ENCODE measurements around the gene BTBD1. TPM values are rescaled to one million over a fixed set of nuclear protein-coding genes. Genes with fewer than 3 reads are reported as not detected.
"Not testable (repeated sequence)": the region's sequence is repeated elsewhere in the genome, so short reads cannot be mapped to it uniquely, and the experiment has no call there.

Gene BTBD1
- total and polyA plus RNA-seq, 7 donors, result 32.1 to 82.4 (median 64.2) TPM

DNA sequence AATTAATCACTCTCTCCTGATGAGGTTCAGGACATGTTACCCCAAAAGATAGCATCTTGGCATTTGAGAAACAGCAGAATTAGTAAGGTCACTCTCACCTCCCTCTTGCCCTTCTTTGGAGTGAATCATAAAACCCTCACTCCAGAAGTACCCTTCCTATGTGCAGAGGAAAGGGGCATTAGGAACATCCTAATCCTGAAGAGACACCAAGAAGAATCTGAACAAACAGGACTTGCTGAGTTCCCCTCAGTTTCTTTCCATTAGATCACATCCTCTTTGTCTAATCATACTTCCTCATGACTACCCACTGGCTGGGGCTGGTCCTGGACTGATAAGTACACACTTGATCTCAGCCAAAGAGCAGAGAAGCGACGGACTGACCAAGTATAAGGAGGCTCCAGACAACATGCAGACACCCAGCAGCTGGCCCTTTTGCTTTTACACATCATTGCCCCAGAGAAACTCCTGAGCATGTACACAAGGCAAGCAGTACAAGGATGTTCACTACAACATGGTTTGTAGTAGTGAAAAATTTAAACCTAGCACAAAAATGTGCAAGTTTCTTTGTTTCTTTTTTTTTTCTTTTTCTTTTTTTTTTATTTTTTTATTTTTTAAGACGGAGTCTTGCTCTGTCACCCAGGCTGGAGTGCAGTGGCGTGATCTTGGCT, 25.4 kb upstream of the BTBD1 start:
- peaks cover 0 to 3% (median 0%) of the 10 kb centered on the region in 4 donors for H3K9me3 ChIP-seq
- peak; percentile 73 for DNase-seq
- 57 to 72% methylated on average over 4 of the region's 4 CpGs for WGBS, 2 donors
- no peaks in the 10 kb centered on the region for H3K27me3 ChIP-seq
- no peak overlapping the region for H3K4me3 ChIP-seq
- TF ChIP-seq POLR2AphosphoS5 (IDR thresholded peaks at IDR 0.05) (peak in 2 of 4 donors; percentile 29 to 69), POLR2A (IDR thresholded peaks at IDR 0.05) (no peak)
- intact Hi-C loops (cut with DNase I), result no loop called here
- H3K4me1 ChIP-seq, result no peaks in the 10 kb centered on the region
- peak overlapping the region in 1 of 4 donors; percentile 34 for H3K27ac ChIP-seq
- no peaks in the 10 kb centered on the region for H3K36me3 ChIP-seq

DNA sequence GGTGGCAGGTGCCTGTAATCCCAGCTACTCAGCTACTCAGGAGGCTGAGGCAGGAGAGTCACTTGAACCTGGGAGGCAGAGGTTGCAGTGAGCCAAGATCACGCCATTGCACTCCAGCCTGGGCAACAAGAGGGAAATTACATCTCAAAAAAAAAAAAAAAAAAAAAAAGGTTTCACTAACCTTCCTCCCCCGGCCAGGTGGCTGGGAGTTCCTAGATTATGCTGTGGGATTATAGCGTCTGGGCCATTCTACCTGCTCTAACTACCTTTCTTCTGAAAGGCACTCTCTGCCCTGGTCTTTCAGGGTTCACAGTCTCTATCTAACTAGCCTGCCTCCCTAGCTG, 24.9 kb upstream of the BTBD1 start:
- intact Hi-C loops (cut with DNase I); H3K4me3 ChIP-seq: not testable (repeated sequence)
- peak overlapping the region in 1 of 4 donors; percentile 34 for H3K27ac ChIP-seq

DNA sequence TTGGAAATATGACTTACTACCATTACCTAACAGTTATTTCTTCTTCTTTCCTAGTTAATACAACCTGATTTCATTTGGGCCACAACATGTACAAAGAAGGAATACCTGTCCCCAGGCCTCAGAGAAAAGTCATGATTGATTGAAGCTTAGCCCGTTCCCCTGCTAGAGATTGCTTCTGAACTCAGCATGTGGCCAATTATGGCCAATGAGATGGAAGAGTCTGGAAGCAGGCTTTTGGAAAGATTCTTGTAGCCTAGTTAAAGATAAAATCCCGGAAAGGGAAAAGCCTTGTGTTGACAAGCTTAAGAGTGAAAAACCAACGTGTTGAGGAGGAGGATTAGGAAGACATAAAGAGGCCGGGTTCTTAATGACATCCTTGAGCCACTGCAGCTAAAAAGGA, 23.4 kb upstream of the BTBD1 start:
- 61 to 69% methylated on average over 4 of the region's 4 CpGs for whole genome bisulfite sequencing, 2 donors
- intact Hi-C loops (cut with DNase I), result no loop called here
- Histone ChIP-seq H3K36me3 (no peaks in the 10 kb centered on the region), H3K4me3 (no peak overlapping the region), H3K27me3 (no peaks in the 10 kb centered on the region), H3K27ac (no peak overlapping the region), H3K4me1 (no peaks in the 10 kb centered on the region), H3K9me3 (no peaks in the 10 kb centered on the region)
- DNase-seq, result no peak
- TF ChIP-seq, protein P1, sequence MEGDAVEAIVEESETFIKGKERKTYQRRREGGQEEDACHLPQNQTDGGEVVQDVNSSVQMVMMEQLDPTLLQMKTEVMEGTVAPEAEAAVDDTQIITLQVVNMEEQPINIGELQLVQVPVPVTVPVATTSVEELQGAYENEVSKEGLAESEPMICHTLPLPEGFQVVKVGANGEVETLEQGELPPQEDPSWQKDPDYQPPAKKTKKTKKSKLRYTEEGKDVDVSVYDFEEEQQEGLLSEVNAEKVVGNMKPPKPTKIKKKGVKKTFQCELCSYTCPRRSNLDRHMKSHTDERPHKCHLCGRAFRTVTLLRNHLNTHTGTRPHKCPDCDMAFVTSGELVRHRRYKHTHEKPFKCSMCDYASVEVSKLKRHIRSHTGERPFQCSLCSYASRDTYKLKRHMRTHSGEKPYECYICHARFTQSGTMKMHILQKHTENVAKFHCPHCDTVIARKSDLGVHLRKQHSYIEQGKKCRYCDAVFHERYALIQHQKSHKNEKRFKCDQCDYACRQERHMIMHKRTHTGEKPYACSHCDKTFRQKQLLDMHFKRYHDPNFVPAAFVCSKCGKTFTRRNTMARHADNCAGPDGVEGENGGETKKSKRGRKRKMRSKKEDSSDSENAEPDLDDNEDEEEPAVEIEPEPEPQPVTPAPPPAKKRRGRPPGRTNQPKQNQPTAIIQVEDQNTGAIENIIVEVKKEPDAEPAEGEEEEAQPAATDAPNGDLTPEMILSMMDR (IDR thresholded peaks at IDR 0.05), result no peak
- TF ChIP-seq EP300 (IDR thresholded peaks at IDR 0.05) (no peak), POLR2A (IDR thresholded peaks at IDR 0.05) (no peak), POLR2AphosphoS5 (IDR thresholded peaks at IDR 0.05) (no peak)

More for the DNA sequence above, 24.9 kb upstream of the BTBD1 start:
- 76 to 84% methylated on average over 3 of the region's 3 CpGs for WGBS, 2 donors
- H3K4me1 ChIP-seq, H3K9me3 ChIP-seq, H3K27me3 ChIP-seq, H3K36me3 ChIP-seq, DNase-seq: not testable (repeated sequence)

DNA sequence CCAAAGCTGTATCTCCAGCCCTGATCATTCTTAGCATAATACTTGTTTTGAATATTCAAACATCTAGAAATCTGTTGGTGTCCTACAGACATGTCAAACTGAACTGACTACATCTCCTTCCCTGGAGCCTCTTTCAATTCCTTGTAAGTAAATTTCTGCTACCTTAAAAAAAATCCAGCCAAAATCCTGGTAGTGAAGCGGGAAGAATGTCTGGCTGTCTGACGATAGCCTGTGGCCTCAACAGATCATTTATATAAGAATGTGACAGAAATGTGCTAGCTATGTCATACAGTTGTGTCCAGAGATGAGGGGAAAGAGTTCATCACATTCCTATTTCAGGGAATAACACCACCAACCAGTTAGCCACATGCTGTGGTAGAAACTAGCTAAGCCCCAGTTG, 21.8 kb upstream of the BTBD1 start:
- intact Hi-C loops (cut with DNase I), result no loop called here
- no peaks in the 10 kb centered on the region for H3K36me3 ChIP-seq
- no peaks in the 10 kb centered on the region for H3K9me3 ChIP-seq
- no peaks in the 10 kb centered on the region for H3K27me3 ChIP-seq
- WGBS, 2 donors, result 89 to 93% methylated on average over 2 of the region's 2 CpGs
- H3K27ac ChIP-seq, result no peak overlapping the region
- no peak overlapping the region for H3K4me3 ChIP-seq
- DNase-seq, result no peak
- TF ChIP-seq EP300 (IDR thresholded peaks at IDR 0.05), result no peak
- TF ChIP-seq POLR2AphosphoS5 (IDR thresholded peaks at IDR 0.05), result no peak
- TF ChIP-seq, protein P1 (IDR thresholded peaks at IDR 0.05), result no peak
- TF ChIP-seq POLR2A (IDR thresholded peaks at IDR 0.05), result no peak
- no peaks in the 10 kb centered on the region for H3K4me1 ChIP-seq

DNA sequence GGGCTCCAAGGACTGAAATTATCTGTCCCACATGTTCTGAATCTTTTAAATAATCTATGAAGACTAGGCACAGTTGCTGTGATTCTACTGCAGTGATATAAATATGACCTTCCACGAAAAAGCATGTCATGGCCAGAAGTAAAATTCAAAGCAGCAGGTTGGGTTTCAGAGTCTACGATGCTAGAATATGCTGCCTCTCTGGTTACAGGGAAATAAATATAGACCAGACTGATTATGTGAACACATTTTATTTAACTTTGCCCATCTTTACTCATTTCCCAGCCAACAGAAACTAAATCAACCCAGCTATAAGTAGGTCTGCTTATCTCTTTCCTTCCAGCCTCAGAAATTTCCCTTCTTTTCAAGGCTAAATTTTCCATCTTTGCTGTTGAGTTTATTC, 20.5 kb upstream of the BTBD1 start:
- TF ChIP-seq, protein P1 (IDR thresholded peaks at IDR 0.05), result no peak
- TF ChIP-seq POLR2AphosphoS5 (IDR thresholded peaks at IDR 0.05) (no peak), POLR2A (IDR thresholded peaks at IDR 0.05) (no peak), EP300 (IDR thresholded peaks at IDR 0.05) (no peak)
- 80 to 82% methylated on average over 2 of the region's 2 CpGs for WGBS, 2 donors
- H3K4me1 ChIP-seq, result no peaks in the 10 kb centered on the region
- no peak overlapping the region for H3K27ac ChIP-seq
- DNase-seq, result no peak
- no peaks in the 10 kb centered on the region for H3K36me3 ChIP-seq
- no peaks in the 10 kb centered on the region for H3K27me3 ChIP-seq
- H3K4me3 ChIP-seq, result no peak overlapping the region
- intact Hi-C loops (cut with DNase I), result no loop called here
- no peaks in the 10 kb centered on the region for H3K9me3 ChIP-seq

DNA sequence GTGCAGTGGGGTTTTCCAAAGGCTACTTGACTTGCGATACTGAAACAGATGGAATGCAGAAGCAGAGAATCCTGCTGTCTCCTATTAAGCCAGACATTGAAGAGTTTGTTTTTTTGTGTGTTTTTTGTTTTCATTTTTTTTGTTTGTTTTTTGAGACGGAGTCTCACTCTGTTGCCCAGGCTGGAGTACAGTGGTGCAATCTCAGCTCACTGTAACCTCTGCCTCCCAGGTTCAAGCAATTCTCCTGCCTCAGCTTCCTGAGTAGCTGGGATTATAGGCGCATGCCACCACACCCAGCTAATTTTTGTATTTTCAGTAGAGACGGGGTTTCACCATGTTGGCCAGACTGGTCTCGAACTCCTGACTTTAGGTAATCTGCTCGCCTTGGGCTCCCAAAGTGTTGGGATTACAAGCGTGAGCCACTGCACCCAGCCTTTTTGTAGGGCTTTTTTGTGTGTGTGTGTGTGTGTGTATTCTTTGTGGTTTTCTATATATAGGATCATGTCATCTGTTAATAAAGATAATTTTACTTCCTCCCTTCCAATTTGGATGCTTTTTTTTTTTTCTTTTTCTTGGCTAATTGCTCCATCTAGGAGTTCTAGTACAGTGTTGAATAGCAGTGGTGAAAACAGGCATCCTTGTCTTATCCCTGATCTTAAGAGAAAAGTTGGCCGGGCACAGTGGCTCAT, 19.0 kb upstream of the BTBD1 start:
- DNase-seq; H3K27ac ChIP-seq; H3K36me3 ChIP-seq; H3K4me1 ChIP-seq; H3K9me3 ChIP-seq; H3K4me3 ChIP-seq; intact Hi-C loops (cut with DNase I); H3K27me3 ChIP-seq: not testable (repeated sequence)
- 88 to 92% methylated on average over 8 of the region's 8 CpGs for WGBS, 2 donors

DNA sequence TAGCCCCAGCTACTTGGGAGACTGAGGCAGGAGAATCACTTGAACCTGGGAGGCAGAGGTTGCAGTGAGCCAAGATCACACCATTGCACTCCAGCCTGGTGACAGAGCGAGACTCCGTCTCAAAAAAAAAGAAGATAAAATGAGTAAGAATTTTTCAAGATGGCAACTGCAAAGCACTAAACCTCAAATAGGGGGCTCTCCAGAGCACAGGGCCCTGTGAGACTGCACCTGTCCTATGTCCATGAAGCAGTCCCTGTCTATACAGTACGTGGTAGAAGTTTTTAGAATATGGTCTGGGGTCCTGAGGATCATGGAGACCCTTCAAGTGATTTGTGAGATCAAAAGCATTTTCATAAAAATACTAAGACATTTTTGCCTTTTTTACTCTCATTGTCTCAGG, 18.4 kb upstream of the BTBD1 start:
- H3K27me3 ChIP-seq; DNase-seq; H3K9me3 ChIP-seq; H3K4me1 ChIP-seq; H3K36me3 ChIP-seq; H3K4me3 ChIP-seq; intact Hi-C loops (cut with DNase I); H3K27ac ChIP-seq: not testable (repeated sequence)
- 89 to 94% methylated on average over 3 of the region's 3 CpGs for WGBS, 2 donors
